HG03139 (cell line): ENCODE measurements around the gene OAT.

ENCODE experiments used
- ATAC-seq: cut with Tn5 transposase; IDR thresholded peaks from one replicate; pipeline ENCODE4 v1.9.1; 2021; ENCODE audit not compliant: unreplicated experiment

Gene OAT

GRCh38 chr10:124403548-124403947, 15.2 kb downstream of the OAT start:
- ATAC-seq: peak; percentile 86

- no peak for ATAC-seq
Observed at GRCh38 chr10:124402273-124402672, 16.4 kb downstream of the OAT start.

DNA sequence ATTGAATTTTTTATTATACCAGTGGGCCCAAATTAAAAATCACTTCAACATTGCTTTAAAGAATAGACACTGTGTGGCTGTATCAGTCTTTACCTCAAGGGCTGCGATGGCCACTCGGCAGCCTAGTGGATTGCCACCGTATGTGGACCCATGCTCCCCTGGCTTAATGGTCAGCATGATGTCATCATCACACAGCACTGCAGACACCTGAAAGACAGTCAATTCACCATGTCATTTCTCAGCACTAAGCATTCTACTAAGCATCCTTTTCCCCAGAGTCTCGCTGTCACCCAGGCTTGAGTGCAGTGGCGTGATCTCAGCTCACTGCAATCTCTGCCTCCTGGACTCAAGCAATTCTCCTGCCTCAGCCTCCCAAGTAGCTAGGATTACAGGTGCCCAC, 17.1 kb downstream of the OAT start:
- no peak for ATAC-seq

GRCh38 chr10:124394583-124394982, 24.1 kb downstream of the OAT start:
- ATAC-seq: no peak

DNA sequence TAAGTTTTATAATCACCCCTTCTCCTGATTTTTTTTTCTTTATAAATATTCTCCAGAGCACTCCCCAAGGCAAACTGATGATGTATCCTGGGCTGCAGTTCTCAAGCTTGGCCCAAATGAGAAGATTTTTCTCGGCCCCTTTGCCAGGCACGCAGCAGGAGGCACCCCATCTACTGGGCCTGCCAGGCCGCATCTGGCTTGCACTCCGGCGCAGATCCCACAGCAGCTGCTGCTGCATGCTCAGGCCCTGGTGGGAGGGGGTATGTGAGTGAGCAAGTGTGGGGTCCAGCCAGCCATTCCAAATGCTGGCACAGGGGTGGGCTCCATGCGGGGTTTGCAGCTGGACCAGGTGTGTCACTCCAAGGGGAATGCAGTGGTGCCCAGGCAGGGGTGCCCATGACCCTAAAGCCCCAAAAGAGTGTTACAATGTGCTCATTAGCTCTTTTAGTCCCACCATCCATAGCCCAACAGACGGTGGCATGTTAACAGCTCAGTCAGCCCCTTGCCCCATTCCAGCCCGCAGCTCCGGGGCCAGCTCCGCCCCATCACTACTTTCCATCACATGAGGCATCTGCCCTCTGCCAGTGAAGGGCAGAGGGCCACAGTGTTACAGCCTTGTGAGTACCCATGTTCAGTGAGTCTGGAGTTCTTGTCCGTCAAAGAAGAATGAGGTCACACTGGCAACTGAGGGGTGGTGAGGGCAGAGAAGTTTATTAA, 25.9 kb downstream of the OAT start:
- ATAC-seq: no peak

DNA sequence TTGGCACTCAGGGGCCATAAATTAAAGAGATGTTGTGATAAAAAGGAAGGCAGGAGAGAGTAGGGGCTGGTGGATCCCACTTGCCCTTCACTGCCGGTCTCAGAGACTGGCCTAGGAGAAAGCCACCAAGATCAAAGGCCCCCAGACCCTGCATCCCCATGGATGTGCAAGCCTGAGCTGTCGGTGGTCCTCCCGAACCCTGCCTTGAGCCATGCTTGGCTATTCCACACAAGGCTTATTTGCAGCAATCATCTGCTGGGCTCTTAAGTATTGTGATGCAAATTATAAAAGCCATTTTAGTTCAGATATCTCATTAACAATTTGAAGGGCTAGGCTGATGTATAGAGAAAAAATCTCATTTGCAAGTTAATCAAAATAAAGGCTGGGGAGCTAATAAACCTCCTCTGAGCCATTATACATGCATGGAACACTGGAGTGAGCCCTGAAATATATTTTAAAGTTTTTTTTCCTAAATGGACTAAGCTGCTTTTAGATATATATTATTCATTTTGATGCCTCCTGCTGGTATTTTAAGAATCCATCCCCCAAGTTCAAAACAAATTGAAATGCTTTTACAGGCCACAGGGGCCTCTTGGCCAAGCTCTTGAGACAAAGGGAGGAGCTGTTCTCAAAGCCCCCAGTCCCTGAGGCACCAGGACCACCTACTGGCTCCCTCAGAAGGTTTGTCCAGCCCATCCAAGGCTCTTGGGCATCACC, 28.1 kb downstream of the OAT start:
- ATAC-seq: no peak

DNA sequence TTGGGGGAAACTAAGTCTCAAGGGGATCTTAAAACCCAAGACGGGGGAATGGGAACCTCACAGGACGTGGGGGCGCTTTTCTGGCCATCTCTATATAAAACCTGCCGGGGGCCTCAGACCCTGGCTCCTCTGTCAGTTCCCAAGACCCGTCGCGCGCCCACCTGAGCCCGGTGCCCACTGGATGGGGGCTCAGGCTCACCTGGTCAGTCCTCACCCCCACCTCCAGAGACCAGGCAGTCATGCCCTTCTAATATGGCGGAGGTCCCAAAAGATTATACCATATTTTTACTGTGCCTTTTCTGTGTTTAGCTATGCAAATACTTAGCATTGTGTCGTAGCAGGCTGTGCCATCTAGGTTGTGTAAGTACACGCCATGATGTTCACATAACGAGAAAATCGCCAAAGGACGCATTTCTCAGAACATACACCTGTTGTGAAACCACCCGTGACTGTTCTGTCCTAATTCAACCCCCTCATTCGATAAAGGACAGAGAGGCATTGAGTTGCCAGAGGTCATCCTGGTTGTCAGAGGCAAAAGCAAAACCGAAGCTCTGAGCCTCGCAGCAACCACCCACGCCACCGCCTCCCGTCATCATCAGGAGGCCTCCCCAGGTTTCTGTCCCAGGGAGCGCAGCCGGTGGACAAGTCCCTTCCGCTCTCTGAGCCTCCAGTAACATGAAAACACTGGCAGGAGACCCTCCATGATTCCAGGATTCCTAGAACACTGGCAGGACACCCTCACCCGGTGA, 28.9 kb downstream of the OAT start:
- ATAC-seq: no peak

GRCh38 chr10:124388823-124389612, 29.7 kb downstream of the OAT start:
- peak; percentile 87 for ATAC-seq

DNA sequence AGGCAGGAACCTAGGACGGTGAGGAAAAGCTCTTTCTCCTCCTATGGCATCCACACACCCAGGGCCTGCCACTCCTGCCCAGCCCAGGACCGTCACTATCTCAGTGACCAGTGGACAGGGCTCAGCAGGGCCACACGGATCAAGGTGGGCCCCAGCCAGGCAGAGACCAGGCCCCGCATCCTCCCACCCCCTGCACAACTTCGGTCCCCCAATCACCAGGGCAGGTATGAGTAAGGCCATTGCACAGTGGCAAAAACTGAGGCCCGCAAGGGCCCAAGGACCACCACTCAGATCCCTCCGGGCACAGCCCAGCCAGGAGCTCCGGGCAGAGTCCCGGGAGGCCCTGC, 30.3 kb downstream of the OAT start:
- no peak for ATAC-seq

- no peak for ATAC-seq
Observed at GRCh38 chr10:124387078-124387874, 31.4 kb downstream of the OAT start.

GRCh38 chr10:124386186-124387077, 32.3 kb downstream of the OAT start:
- no peak for ATAC-seq

- ATAC-seq: no peak
Observed at GRCh38 chr10:124385627-124386185, 33.0 kb downstream of the OAT start.

DNA sequence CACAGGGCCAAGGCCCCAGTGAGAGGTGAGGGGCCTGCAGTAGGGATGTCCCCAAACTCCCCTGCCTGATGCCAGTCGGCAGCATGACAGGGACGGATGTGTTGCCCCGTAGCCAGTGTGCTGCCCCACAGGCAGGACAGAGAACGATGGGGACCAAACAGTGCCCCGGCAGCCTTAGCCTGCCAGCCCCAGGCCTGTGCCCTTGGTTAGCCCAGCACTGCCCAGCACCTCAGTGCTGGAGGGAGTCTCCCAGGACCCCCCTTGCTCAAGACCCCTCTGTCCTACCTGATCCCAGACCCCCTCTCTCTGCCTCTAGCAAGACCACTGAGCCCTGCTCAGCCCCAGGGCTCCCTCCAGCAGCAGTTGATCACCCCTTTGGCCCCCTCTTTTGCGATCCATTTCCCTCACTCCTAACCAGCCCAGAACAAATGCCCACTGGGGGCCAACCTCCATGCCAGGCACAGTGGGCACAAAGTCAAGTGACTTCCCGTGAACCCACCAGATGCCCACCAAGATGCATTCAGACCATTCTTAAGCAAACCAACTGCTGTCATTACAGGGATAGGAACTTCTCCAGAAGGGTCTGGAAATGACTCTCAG, 34.0 kb downstream of the OAT start:
- ATAC-seq: no peak

DNA sequence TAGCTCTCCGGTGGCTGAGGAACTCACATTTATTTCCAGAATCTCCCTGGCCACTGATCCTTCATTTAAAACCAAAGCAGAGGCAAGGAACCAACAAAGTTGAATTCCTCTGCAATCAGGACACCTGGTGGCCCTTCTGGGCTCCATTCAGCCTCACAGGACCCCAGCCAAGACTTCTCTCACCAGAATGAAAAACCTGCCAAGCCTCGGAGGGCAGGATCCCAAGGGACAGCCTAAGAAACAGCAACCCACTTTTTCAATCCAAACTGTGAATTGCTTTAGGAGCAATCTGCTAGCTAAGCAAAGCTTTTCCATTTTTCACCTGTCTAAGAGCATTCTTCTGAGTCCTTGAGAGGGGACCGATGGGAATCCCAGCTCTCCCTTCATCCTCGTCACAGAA, 34.6 kb downstream of the OAT start:
- ATAC-seq: no peak

- no peak for ATAC-seq
Observed at GRCh38 chr10:124383496-124383895, 35.2 kb downstream of the OAT start.

GRCh38 chr10:124381011-124381611, 37.6 kb downstream of the OAT start:
- no peak for ATAC-seq

DNA sequence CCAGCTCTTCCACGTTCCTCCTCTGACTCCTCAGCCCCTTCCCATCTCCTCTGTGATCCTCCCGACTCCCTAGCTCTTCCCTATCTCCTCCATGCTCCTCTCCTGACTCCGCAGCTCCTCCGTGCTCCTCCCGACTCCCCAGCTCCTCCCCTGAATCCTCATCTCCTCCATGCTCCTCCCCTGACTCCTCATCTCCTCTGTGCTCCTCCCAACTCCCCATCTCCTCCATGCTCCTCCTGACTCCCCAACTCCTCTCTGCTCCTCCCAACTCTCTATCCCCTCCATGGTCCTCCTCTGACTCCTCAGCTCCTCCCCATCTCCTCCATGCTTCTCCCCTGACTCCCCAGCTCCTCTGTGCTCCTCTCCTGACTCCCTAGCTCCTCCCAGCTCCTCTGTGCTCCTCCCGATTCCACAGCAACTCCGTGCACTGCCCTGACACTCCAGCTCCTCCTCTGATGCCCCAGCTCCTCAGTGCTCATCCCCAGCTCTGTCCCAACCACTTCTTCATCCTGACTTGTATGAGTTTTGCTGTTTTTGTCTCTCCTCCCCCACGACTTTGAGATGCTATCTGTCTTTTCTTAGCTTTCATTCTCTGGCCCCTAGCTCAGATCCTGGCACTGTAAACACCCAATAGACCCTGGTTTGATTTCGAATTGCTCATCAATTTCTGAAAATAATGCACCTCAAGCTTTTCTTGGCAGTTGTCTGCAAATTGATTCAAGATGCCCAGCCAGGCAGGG, 38.3 kb downstream of the OAT start:
- ATAC-seq: no peak
